NCI-H524 (cell line): ENCODE measurements around the gene RANBP9.
A peak's percentile ranks its signal among the peaks of the same experiment; 100 is the strongest.

ENCODE experiments used
- DNase-seq, 2 experiments: peaks; one replicate each; lab custom pipeline; 2025; lab: John Stamatoyannopoulos, UW

Gene RANBP9

GRCh38 chr6:13678255-13678983, 33.2 kb downstream of the RANBP9 start:
- no peak for DNase-seq

- DNase-seq, result no peak
These were observed 33.8 kb downstream of the RANBP9 start for GRCh38 chr6:13677878-13678254.

- no peak for DNase-seq
These were observed 35.0 kb downstream of the RANBP9 start for GRCh38 chr6:13676551-13677156.

GRCh38 chr6:13674533-13675190, 37.0 kb downstream of the RANBP9 start:
- no peak for DNase-seq

GRCh38 chr6:13673825-13674444, 37.7 kb downstream of the RANBP9 start:
- no peak for DNase-seq

- no peak for DNase-seq
These were observed 38.3 kb downstream of the RANBP9 start for GRCh38 chr6:13673368-13673767.

GRCh38 chr6:13672904-13673303, 38.7 kb downstream of the RANBP9 start:
- no peak for DNase-seq

- no peak for DNase-seq
These were observed 40.0 kb downstream of the RANBP9 start for GRCh38 chr6:13671548-13672127.

- no peak for DNase-seq
These were observed 42.2 kb downstream of the RANBP9 start for GRCh38 chr6:13669476-13669875.

- no peak for DNase-seq
These were observed 43.2 kb downstream of the RANBP9 start for GRCh38 chr6:13668291-13668928.

- no peak for DNase-seq
These were observed 44.0 kb downstream of the RANBP9 start for GRCh38 chr6:13667655-13668054.

- DNase-seq, result no peak
These were observed 45.2 kb downstream of the RANBP9 start for GRCh38 chr6:13666194-13667105.

- DNase-seq, result no peak
These were observed 46.8 kb downstream of the RANBP9 start for GRCh38 chr6:13664703-13665352.

- no peak for DNase-seq
These were observed 47.6 kb downstream of the RANBP9 start for GRCh38 chr6:13663986-13664385.

- DNase-seq, result no peak
These were observed 48.8 kb downstream of the RANBP9 start for GRCh38 chr6:13662651-13663334.

- DNase-seq, result no peak
These were observed 50.0 kb downstream of the RANBP9 start for GRCh38 chr6:13661647-13662046.

GRCh38 chr6:13660893-13661292, 50.7 kb downstream of the RANBP9 start:
- no peak for DNase-seq

GRCh38 chr6:13660273-13660672, 51.4 kb downstream of the RANBP9 start:
- DNase-seq, result no peak

GRCh38 chr6:13655700-13656099, 55.9 kb downstream of the RANBP9 start:
- no peak for DNase-seq

- DNase-seq, result peak in 1 of 2 experiments; percentile 3
These were observed 57.1 kb downstream of the RANBP9 start for GRCh38 chr6:13654496-13654895.
